GM23248 (cell line): ENCODE measurements around the gene IFI27L1. TPM values are rescaled to one million over a fixed set of nuclear protein-coding genes. Genes with fewer than 3 reads are reported as not detected.

Source experiments
- DNase-seq: peaks from one replicate; pipeline ENCODE4 v3.0.0-alpha.2; 2015
- H2AFZ ChIP-seq: fragments of 200-600 bp; sonication (generic); 2 replicates; pipeline ENCODE4 v1.6.1; 2016; ENCODE audit warnings: antibody characterized with exemption
- H3F3A ChIP-seq: fragments of 200-600 bp; sonication (generic); 2 replicates; pipeline ENCODE4 v1.6.1; 2016; ENCODE audit warnings: mild to moderate bottlenecking, antibody characterized with exemption, mixed run types; ENCODE audit not compliant: insufficient read depth
- H3K27ac ChIP-seq: fragments of 200-600 bp; sonication (generic); 2 replicates; pipeline ENCODE4 v1.5.1; 2016; ENCODE audit warnings: mild to moderate bottlenecking
- H3K27me3 ChIP-seq: fragments of 200-600 bp; sonication (generic); replicated peaks from 2 replicates; pipeline ENCODE4 v1.6.1; 2016; ENCODE audit warnings: mild to moderate bottlenecking; ENCODE audit not compliant: insufficient read depth
- H3K36me3 ChIP-seq: fragments of 200-600 bp; sonication (generic); 2 replicates; pipeline ENCODE4 v1.6.1; 2016; ENCODE audit warnings: low read depth, mild to moderate bottlenecking
- H3K4me1 ChIP-seq: fragments of 200-600 bp; sonication (generic); 2 replicates; pipeline ENCODE4 v1.6.1; 2016; ENCODE audit warnings: mild to moderate bottlenecking; ENCODE audit not compliant: insufficient read depth
- H3K4me2 ChIP-seq: fragments of 200-600 bp; sonication (generic); one replicate; pipeline ENCODE4 v1.6.1; 2016; ENCODE audit warnings: mild to moderate bottlenecking; ENCODE audit not compliant: unreplicated experiment
- H3K4me3 ChIP-seq: fragments of 200-600 bp; sonication (generic); 2 replicates; pipeline ENCODE4 v1.5.1; 2016; ENCODE audit warnings: mild to moderate bottlenecking
- H3K79me2 ChIP-seq: fragments of 200-600 bp; sonication (generic); 2 replicates; pipeline ENCODE4 v1.6.1; 2016; ENCODE audit warnings: mild to moderate bottlenecking; ENCODE audit not compliant: insufficient read depth
- H3K9ac ChIP-seq: fragments of 200-600 bp; sonication (generic); 2 replicates; pipeline ENCODE4 v1.6.1; 2016; ENCODE audit warnings: mild to moderate bottlenecking
- H3K9me2 ChIP-seq: fragments of 200-600 bp; sonication (generic); 2 replicates; pipeline ENCODE4 v1.6.1; 2016; ENCODE audit warnings: mixed run types, mild to moderate bottlenecking, moderate library complexity; ENCODE audit not compliant: insufficient read depth
- H3K9me3 ChIP-seq: fragments of 200-600 bp; sonication (generic); one replicate; pipeline ENCODE4 v1.6.1; 2017; ENCODE audit warnings: low read depth
- H4K20me1 ChIP-seq: fragments of 200-600 bp; sonication (generic); 2 replicates; pipeline ENCODE4 v1.6.0; 2016; ENCODE audit not compliant: insufficient read depth
- EZH2 ChIP-seq: fragments of 200-600 bp; sonication (generic); IDR thresholded peaks from 2 replicates; pipeline ENCODE4 v1.6.1; 2018; ENCODE audit warnings: antibody characterized with exemption, mild to moderate bottlenecking; ENCODE audit not compliant: insufficient read depth, poor library complexity, severe bottlenecking
- EZH2phosphoT487 ChIP-seq: fragments of 200-600 bp; sonication (generic); IDR thresholded peaks from 2 replicates; pipeline ENCODE4 v1.6.1; 2018; ENCODE audit warnings: antibody characterized with exemption, moderate library complexity, mild to moderate bottlenecking, low read depth; ENCODE audit not compliant: insufficient read depth
- WGBS, 2 experiments: methylation state at CpG; one replicate each; pipeline ENCODE4 v1.1.6; 2015 to 2017; ENCODE audit warnings: low lambda C conversion rate in 2 of 2, low coverage in 1 of 2; ENCODE audit errors: missing lambda C conversion rate in 2 of 2; 5-methylcytosine and 5-hydroxymethylcytosine counted together
- in situ Hi-C: fragments of 300-500 bp; cut with MboI; formaldehyde crosslinking; loops from 2 replicates; pipeline ENCODE4 v1.15.0; 2020
- polyA plus RNA-seq: library from polyadenylated mRNA; unstranded; fragments of >200 nt; fragmentation: Nextera tagmentation; extraction: Ambion mirVana; gene quantifications from 2 replicates; pipeline ENCODE4 v1.2.1, GENCODE V29; 2016
- total RNA-seq: library from RNA; depleted of rRNA; stranded (reverse); fragments of >200 nt; shearing (Covaris generic); gene quantifications from 2 replicates; pipeline ENCODE4 v1.2.3, GENCODE V29; 2014

Gene IFI27L1
- total and polyA plus RNA-seq, 2 experiments from 2014 or later = 13.5 to 32.6 TPM

DNA sequence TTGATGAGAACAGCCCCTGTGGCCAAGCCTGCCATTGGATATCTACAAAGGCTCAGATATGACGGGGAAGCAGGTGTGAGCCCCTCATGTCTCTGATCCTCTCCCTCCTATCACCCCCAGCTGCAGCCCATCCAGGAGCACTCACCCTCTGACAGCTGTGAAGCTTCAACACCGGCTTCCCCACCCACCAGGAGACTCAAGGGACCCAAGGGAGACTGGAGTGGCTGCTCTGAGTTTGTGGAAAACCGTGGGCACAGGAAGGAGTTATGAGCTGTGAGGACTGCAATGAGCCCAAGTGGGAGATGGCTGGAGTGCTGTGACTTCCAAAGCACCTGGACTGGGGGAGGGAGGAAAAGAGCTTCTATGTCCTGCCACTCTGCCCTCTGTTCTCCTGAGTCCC is 40.4 kb downstream of the IFI27L1 start:
- Histone ChIP-seq H3K9ac (no peak overlapping the region), H2AFZ (no peak overlapping the region), H3K36me3 (no peaks in the 10 kb centered on the region), H3K4me2 (peak overlapping the region; percentile 35), H3K27me3 (no peaks in the 10 kb centered on the region; the same call in 1 of the 2 replicates), H3K79me2 (no peaks in the 10 kb centered on the region), H3K9me3 (no peaks in the 10 kb centered on the region), H3F3A (peaks cover 12% of the 10 kb centered on the region), H3K27ac (peak overlapping the region; percentile 68), H3K4me1 (peaks cover 15% of the 10 kb centered on the region), H4K20me1 (no peaks in the 10 kb centered on the region), H3K9me2 (no peaks in the 10 kb centered on the region), H3K4me3 (no peak overlapping the region)
- TF ChIP-seq EZH2 = no peak
- TF ChIP-seq EZH2phosphoT487 = no peak
- 37 to 38% methylated on average over 3 of the region's 3 CpGs for WGBS, 2 experiments
- DNase-seq = peak; percentile 14
- in situ Hi-C loops = no loop called here

DNA sequence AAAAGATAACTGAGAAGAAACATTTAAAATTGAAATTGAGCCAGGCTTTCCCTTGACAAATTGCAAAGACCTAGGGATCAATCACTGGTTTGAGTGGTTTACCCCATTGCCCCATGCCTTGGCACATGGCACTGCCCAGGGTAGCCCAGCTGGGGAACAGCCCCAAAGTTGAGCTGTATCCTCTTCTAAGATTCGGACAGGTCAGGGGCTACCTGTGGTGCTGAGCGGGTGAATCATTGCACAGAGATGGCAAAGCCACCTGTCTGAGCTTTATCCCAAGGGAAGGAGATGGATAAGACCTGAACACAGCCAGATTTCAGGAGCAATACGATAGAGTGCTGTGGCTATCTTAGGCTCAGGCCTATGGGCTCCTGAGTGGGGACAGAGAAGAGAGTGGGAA is 41.3 kb downstream of the IFI27L1 start:
- Histone ChIP-seq H3K9ac (no peak overlapping the region), H3K79me2 (no peaks in the 10 kb centered on the region), H3K4me1 (peaks cover 15% of the 10 kb centered on the region), H3K27me3 (no peaks in the 10 kb centered on the region; the same call in 1 of the 2 replicates), H3K9me2 (no peaks in the 10 kb centered on the region), H3K36me3 (no peaks in the 10 kb centered on the region), H3F3A (peaks cover 12% of the 10 kb centered on the region), H3K4me3 (no peak overlapping the region), H3K9me3 (no peaks in the 10 kb centered on the region), H4K20me1 (no peaks in the 10 kb centered on the region), H3K27ac (no peak overlapping the region), H2AFZ (no peak overlapping the region), H3K4me2 (no peak overlapping the region)
- in situ Hi-C loops = no loop called here
- WGBS, 2 experiments = 90 to 97% methylated on average over 3 of the region's 3 CpGs
- no peak for TF ChIP-seq EZH2
- no peak for TF ChIP-seq EZH2phosphoT487
- no peak for DNase-seq

GRCh38 chr14:94123296-94123695 is 42.2 kb downstream of the IFI27L1 start:
- Histone ChIP-seq H3K79me2 (no peaks in the 10 kb centered on the region), H3K36me3 (no peaks in the 10 kb centered on the region), H3K4me2 (no peak overlapping the region), H2AFZ (no peak overlapping the region), H3K4me3 (no peak overlapping the region), H4K20me1 (no peaks in the 10 kb centered on the region), H3F3A (peaks cover 12% of the 10 kb centered on the region), H3K9me3 (no peaks in the 10 kb centered on the region), H3K9ac (no peak overlapping the region), H3K27me3 (no peaks in the 10 kb centered on the region), H3K4me1 (peaks cover 15% of the 10 kb centered on the region), H3K9me2 (no peaks in the 10 kb centered on the region), H3K27ac (no peak overlapping the region)
- 91% methylated on average over 9 of the region's 9 CpGs for WGBS, 2 experiments
- TF ChIP-seq EZH2phosphoT487 = no peak
- no peak for TF ChIP-seq EZH2
- in situ Hi-C loops = no loop called here
- no peak for DNase-seq

- DNase-seq = no peak
- peaks cover 4% of the 10 kb centered on the region; the same call in 1 of the 2 replicates for H3K79me2 ChIP-seq
- no peak overlapping the region for H3K27ac ChIP-seq
- no peak for TF ChIP-seq EZH2phosphoT487
- TF ChIP-seq EZH2 = no peak
- no peak overlapping the region for H3K4me3 ChIP-seq
- H3K27me3 ChIP-seq = no peaks in the 10 kb centered on the region
- H3K4me2 ChIP-seq = no peak overlapping the region
- WGBS, 2 experiments = 97 to 100% methylated on average over 1 of the region's 1 CpG
- peaks cover 20% of the 10 kb centered on the region for H3K4me1 ChIP-seq
- H3K36me3 ChIP-seq = no peaks in the 10 kb centered on the region
- in situ Hi-C loops = no loop called here
- H3F3A ChIP-seq = peaks cover 12% of the 10 kb centered on the region
- no peaks in the 10 kb centered on the region for H3K9me3 ChIP-seq
- H3K9ac ChIP-seq = no peak overlapping the region
- H2AFZ ChIP-seq = no peak overlapping the region
- H4K20me1 ChIP-seq = no peaks in the 10 kb centered on the region
- no peaks in the 10 kb centered on the region for H3K9me2 ChIP-seq
These were observed 42.8 kb downstream of the IFI27L1 start for GRCh38 chr14:94123868-94124267.
